GM20000 (cell line): ENCODE results near the gene IGSF21.

ENCODE experiments used
- DNase-seq: peaks from one replicate; pipeline ENCODE4 v3.0.0; 2012; ENCODE audit warnings: low spot score
- TF ChIP-seq, protein P1 (sequence below): IDR thresholded peaks from 2 replicates; pipeline ENCODE4 v1.5.1; 2012; ENCODE audit warnings: mild to moderate bottlenecking, control low read depth; ENCODE audit errors: extremely low read depth, missing control alignments

IGSF21 gene

DNA sequence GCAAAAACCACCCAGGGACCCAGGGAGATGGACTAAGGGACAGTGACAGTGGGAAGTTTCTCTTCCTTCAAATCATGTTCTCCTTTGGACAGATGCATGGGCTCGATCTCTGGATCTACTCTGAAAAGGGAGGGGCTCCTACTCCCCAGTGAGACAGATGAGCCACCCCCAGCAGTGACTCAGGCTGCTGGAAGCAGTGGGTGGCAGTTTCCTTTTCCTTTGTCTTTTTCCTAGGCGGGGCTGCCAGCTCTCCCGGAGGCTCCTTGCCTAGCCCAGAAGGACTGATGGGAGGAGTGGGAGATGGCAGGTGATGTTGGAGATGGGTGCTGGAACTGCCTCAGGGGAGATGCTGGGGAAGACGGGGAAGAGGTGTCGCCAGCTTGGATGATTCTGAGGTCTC, 41.0 kb upstream of the IGSF21 start:
- TF ChIP-seq, protein P1, sequence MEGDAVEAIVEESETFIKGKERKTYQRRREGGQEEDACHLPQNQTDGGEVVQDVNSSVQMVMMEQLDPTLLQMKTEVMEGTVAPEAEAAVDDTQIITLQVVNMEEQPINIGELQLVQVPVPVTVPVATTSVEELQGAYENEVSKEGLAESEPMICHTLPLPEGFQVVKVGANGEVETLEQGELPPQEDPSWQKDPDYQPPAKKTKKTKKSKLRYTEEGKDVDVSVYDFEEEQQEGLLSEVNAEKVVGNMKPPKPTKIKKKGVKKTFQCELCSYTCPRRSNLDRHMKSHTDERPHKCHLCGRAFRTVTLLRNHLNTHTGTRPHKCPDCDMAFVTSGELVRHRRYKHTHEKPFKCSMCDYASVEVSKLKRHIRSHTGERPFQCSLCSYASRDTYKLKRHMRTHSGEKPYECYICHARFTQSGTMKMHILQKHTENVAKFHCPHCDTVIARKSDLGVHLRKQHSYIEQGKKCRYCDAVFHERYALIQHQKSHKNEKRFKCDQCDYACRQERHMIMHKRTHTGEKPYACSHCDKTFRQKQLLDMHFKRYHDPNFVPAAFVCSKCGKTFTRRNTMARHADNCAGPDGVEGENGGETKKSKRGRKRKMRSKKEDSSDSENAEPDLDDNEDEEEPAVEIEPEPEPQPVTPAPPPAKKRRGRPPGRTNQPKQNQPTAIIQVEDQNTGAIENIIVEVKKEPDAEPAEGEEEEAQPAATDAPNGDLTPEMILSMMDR = no peak
- DNase-seq = no peak

GRCh38 chr1:18069903-18070302, 37.7 kb upstream of the IGSF21 start:
- no peak for DNase-seq
- TF ChIP-seq, protein P1 = no peak

DNA sequence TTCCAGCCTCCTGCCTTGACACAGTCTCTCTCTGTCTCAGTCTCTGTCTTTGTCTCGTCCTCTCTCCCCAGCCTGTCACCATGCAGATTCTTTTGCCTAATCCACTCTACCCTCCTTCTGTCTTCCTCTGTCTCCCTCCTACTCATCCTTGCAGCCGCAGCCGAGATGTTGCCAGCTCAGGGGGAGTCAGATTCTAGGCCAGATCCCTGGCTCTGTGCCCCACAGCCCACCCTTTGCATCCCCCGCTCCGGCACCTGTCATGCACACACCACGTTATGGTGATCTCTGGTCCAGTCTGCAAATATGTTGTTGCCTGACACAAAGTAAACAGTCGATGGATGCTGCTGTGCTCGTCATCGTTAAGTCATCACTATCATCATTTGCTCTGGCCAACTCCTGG, 35.5 kb upstream of the IGSF21 start:
- DNase-seq = no peak
- TF ChIP-seq, protein P1 = no peak

DNA sequence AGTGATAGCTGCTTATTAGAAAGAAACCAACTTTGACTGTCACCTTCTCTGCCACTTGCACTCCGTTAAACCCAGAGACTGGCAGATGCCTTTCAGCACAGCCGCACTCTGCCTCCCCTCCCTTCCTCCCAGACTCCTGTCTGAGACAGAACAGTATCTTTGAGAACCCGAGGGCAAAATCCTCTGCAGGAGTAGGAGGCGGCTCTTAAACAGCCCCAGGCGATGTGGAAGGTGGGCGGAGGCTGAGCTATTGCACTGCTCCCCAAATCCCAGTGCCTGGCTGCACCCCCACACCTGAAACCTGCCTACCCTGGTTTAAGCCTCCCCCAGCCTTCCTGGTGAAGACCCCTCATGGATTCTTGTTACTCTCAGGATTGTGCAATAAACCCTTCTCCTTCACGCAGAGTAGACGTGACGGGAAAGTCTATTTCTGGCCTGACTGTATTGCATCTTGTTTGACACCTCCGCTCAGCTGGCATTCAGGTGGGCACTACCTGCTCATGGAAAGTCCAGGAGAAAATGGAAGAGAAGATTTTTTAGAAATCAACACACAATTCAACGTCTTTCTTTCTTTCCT, 34.4 kb upstream of the IGSF21 start:
- TF ChIP-seq, protein P1 = no peak
- DNase-seq = no peak

DNA sequence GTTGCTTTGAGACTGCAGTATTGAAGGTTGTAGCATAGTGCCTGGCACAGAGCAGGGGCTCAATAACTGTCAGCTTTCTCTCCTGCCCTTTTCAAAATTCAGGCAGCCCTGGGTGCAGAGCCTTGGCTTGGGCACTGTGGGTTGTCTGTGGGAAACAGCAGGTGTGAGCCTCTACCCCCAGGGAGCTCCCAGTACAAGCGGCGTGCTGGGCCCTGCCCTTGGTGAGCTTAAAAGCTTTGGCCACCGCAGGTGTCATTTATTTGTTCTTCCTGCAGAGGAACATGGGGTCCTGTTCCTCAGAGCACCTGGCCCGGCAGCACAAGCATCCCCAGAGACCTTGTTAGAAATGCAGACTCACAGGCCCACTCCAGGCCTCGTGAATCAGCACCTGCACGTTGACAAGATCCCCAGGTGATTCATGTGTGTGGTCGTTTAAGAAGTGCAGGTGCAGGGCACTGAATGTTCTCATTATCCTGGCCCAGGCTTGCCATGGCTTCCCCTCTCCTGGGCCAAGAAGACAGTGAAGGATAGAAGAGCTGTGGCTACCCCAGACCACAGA, 29.9 kb upstream of the IGSF21 start:
- TF ChIP-seq, protein P1 = no peak
- no peak for DNase-seq

DNA sequence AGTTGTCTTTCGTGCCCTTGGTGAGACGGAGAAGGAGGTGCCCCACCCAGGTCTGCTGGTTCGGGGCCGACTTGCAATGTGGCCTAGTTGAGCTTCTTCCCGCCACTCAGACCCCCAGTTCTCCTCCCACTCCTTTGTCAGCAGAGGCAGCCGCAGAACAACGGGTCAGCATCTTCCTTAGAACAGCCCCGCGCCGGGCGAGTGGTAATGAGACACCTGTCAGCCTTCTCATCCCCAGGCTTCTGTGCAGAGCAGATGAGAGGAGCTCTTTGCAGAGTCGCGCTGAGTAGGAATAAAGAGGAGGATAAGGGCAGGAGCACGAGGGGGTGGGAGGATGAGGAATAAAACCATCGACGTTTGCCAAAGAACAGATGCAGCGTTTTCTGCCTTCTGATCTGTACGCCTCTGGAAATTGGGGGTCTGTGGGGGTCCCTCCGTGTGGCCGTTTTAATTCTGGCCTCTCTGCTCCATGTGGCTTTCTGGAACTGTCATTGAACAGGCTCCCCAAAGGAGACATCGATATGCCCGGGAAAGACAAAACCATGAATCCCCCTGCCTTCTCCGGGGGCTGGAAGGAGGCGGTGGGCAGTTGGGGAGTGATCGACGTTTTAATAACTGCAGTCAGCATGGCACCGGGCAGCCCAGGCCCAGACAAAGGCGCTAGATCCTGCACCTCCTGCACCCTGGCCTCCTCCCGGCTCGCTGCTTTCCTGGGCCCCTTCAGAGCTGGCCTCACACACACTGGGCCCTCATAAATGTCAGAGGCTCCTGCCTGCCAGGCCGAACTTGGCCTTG, 27.5 kb upstream of the IGSF21 start:
- TF ChIP-seq, protein P1 = no peak
- no peak for DNase-seq

GRCh38 chr1:18085387-18086074, 22.1 kb upstream of the IGSF21 start:
- no peak for DNase-seq
- TF ChIP-seq, protein P1 = no peak
